DMS79 treated with DMSO at 0.1 percent for 48 hours (cell line): ENCODE results near the gene NLRP5.
"Not testable (repeated sequence)": the region's sequence is repeated elsewhere in the genome, so short reads cannot be mapped to it uniquely, and the experiment has no call there.

Source experiments
- DNase-seq: peaks from one replicate; lab custom pipeline; 2025; lab: John Stamatoyannopoulos, UW

The NLRP5 gene

DNA sequence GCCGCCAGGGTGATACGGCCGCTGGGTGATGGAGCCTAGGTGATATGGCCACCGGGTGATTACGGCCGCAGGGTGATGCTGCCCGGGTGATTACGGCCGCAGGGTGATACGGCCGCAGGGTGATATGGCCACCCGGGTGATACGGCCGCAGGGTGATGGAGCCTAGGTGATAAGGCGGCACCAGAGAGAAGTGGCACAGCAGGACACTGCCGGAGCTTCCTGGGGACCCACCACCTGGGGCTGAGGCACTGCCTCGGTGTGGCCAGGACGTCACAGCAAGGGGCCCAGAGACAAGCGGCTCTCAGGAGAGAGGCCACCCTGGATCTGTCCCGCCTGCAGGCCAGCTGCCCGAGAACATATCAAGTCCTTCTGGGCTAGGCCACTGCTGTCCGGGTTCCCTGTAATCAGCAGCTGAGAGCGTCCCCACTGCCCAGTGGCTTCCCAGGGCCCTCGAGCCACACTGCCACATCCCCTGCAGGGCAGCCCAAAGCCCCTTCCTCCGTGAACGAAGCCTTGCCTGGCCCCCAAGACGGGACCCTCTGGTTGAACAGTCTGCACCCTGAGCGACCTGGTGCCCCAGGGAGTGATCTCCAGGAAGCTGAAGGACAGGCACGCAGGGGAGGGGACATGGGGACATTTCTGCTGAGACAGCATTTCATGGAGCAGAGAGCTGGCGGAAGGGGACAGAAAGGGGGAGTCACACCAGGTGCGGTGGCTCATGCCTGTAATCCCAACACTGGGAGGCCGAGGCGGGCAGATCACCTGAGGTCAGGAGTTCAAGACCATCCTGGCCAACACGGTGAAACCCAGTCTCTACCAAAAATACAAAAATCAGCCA is 112.4 kb downstream of the NLRP5 start:
- DNase-seq = no peak

DNA sequence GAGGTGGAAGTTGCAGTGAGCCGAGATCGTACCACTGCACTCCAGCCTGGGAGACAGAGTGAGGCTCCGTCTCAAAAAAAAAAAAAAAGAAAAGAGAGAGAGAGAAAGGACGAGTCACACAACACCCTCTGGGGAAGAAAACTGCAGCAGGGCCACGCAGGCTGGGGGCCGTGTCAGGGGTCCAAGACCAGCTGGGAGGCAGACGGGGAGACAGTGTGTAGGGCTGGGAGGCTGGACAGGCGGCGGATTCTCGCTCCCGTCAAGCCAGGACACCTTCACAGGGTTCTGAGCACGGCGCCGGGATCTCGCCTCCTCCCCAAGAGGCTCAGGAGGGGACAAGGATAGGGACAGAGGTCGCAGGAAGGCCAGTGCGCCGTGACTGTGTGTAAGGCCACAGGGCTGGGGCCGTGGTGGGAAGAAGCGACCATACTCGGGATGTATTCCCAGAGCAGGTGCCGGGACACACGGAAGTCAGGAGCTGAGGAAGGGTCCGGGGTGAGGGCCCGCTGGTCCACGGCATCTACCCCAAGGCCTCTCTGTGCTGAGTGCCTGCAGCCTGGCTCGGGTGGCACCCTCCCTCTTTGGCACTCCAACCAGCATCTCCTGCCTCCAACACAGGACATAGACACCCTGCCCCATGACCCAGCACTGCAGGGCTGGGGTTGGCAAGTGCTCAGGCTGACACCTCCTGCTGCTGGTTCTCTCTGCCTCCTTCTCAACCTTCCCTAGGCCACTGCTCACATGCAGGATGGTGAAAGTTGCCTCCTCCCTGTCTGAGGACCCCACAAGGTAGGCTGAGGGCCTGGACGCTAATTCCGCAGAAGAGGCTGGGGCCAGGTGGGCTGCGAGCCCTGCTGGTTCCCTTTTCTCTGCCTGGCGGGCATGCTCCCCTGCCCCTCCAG is 113.3 kb downstream of the NLRP5 start:
- no peak for DNase-seq

DNA sequence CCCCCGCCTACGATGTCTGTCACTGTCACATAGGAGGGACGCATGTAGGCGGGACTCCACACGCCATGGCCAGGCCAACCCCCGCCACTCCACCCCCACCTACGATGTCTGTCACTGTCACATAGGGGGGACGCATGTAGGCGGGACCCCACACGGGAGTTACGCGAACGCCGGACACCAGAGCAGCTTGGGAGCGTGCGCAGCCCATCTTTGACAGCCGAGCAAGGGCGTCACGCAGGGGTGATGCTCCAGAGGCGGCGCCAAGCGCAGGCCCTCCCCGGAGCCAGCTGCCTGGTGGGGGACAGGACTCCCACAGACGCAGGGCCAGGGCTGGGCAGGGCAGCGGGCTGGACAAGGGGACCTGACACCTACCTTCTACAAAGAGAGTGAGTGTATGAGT is 114.5 kb downstream of the NLRP5 start:
- no peak for DNase-seq

DNA sequence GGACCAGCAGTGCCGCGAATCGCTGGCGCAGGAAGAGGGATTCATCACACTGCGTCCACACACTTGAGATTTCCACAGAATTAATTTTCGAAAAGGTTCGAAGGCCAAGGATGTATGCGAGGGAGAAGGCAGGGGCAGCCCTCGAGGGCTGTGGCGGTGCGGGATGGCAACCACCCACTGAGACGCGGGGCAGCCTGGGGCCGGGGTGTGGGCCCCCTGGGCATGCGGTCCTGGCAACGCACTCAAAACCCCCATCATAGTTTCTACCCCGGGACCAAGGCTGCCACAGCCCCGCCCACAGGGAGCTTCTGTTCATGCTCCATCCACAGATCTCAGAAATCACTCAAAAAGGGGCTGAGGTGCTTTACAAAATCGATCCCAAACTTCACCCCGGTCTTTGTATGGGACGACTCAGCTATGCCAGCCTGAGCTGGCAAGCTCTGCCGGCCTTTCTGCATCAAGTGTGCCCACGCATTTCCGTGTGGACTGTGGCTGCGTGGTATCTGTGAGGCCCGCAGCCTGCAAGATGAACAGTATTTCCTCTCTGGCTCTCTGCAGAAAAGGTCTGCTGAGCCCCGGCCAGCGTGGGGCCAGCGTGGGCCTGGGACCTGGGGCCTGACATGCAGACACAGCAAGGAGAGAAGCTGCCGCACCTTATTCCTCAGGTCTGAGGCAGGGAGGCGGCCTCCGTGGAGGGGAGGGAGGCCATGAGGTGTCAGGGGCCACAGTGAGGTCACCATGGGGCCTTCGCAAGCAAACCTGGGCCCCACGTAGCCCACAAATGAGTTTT is 115.4 kb downstream of the NLRP5 start:
- DNase-seq = no peak

DNA sequence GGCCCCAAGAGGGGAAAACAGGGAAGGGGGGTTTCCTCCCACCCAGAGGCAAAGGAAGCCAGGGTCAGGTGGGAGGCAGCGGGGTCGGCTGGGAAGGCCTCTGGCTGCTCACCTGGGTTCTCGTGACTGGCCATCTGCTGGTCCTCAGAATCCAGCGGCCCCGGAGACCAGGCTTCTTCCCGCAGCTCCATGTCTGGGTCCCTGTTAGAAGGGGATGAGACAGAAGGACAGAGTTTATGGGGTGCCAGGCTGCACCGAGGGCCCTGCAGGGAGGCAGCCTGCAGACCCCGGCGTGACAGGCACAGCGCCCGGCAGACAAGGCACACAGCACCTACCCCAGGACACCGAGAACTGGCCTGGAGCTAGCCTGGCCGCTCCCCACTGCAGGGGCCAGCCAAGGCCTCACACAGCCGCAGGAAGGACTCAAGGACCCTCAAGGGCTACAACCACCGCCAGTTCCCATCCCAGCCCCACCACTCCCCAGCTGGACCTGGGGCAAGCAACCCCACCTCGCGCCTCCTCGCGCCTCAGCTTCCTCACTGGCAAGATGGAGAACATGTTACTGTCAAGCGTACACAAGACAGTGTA is 116.5 kb downstream of the NLRP5 start:
- no peak for DNase-seq

DNA sequence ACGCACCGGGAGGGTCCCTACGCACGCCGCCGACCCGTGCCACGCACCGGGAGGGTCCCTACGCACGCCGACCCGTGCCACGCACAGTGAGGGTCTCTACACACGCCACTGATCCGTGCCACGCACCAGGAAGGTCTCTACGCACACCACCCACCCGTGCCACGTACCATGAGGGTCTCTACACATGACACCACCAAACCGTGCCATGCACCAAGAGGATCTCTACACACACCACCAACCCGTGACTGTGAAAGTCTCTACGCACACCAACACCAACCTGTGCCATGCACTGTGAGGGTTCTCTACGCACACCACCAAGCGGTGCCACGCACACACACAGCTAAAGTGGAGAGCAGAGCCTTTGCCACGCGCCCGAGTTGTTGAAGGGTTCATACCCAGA is 117.8 kb downstream of the NLRP5 start:
- DNase-seq = no peak

DNA sequence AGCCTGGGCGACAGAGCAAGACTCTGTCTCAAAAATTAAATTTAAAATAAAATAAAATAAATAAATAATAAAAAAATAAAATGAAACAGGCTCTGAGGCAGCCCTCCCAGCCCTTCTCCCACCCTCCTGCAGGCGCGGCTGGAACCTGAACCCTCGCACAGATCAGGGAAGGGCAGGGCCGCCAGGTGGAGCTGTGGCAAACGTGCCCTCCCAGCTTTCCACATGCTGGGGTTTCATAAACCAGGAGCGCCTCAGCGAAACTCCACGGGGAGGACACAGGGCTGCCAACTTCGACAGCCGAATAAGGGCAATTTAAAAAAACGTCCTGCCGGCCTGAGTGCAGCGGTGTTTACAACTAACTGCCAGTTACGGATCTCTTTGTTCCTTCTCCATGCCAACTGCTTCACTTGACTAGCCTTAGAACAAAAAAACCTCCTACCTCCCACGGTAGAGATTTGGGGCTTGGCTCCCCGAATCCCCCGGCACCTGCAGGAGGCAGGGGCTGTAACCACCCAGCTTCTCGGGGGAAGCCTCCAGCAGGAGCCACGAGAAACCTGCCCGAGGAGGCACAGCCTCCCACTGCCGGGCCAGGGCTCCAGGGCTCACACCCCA is 118.6 kb downstream of the NLRP5 start:
- DNase-seq = peak; percentile 80

DNA sequence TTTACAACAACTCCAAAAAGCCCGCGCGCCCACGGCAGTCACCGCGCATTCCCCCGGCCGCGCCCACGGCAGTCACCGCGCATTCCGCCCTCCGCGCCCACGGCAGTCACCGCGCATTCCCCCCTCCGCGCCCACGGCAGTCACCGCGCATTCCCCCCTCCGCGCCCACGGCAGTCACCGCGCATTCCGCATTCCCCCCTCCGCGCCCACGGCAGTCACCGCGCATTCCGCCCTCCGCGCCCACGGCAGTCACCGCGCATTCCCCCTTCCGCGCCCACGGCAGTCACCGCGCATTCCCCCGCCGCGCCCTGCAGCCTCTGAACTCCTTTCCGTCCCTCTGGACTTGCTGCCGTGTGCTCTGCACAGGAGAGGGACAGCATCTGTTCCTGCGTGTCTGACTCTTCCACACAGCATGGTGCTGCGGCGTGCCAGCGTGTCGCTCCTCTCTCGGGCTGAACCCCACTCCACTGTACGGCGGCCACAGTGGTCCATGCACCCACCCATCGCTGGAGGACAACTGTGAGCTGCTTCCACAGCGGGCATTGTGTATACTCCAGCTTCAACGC is 119.3 kb downstream of the NLRP5 start:
- not testable (repeated sequence) for DNase-seq

DNA sequence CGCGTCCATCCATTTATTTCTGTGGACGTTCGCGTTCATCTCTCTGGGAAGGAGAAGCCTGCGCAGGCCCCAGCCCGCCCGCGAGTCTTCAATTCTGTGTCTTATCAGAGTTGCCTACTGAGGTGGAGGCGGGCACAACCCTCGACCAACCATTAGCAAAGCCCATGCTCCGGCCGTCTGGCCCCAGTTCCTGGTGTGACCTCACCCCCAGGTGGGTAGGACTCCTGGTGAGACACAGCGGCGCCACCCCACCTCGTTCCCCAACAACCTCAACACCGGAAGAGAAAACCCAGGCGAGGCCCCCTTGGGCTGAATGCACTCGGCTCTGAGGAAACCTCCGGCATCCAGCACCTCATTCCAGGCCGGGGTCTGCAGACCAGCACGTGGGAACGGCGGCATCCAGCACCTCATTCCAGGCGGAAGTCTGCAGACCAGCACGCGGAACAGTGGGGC is 119.8 kb downstream of the NLRP5 start:
- no peak for DNase-seq

DNA sequence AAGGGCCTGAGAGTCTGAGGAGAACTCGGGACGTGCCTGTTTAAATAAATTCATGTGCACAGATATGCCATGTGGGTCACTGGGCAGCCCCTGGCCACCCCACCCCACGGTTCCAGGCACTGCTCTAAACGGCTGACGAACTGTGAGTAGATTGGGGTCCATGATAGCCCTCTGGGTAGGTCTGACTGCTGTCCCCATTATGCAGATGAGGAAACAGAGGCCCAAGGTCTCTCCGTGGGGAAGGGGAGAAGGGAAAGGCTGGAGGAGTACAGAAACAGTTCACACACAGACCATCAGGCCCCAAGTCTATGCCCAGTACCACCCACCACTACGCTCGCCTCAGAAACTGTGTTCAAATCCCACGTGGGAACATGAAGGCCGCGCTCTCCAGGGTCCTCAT is 120.4 kb downstream of the NLRP5 start:
- no peak for DNase-seq

DNA sequence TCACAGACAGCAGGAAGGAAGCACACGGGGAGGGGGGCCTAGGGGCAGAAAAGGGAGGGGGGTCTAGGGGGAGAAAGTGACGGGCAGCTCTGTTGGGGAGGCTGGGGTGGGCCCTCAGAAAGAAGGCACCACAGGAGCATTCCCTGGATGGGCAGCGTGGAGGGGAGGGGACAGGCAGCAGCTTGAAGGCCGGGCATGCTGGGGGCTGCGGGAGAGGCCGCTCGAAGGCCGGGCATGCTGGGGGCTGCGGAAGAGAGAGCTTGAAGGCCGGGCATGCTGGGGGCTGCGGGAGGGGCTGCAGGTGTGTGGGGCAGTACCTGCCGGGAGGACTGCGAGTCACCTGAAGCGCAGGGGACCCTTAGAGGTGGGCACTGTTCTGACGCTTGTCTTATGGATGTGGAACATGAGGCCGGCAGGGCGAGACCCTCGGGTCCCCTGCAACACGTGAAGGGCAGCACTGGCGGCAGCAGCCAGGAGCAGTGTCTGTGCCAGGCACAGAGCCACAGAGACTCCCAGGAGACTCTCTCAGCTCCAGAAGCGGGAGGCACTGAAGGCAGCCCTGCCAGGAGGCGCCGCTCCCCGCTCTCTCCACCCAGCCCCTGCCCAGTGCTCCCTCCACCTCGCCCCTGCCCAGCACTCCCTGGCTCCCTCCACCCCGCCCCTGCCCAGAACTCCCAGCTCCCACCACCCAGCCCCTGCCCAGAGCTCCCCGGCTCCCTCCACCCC is 121.2 kb downstream of the NLRP5 start:
- DNase-seq = no peak

DNA sequence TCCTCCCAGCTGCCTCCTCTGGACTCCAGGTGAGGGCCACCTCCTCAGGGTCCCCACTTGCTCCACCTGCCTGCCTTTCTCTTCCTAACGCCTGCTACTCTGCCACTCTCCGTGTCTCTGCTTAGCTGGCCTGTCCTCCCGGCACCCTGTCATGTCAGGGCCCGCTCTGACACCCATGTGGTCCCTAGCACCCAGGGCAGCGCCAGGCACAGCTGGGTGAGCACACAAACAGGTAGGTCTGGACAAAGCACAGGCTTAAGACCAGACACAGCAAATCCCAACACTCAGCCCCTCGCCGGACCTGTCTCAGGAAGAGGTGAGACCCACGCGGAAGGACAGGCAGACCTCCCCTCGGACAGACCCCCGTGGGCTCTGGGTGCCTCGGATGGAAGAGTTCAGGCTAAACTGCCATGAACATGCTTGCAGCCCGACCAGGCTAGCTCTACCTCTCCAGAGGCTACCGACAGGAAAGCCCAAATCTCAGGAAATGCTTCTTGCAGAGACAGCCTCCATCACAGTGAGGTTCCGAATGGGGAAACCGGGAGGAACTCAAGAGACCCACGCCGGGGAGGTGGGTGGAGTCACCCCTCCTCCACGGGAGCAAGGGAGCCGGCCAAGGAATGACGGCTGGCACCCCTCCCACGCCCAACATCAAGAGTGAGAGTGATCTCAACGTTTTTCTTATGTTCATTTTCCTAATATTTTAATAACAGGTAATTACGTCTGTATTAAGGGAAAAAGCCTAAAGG is 122.0 kb downstream of the NLRP5 start:
- DNase-seq = no peak

DNA sequence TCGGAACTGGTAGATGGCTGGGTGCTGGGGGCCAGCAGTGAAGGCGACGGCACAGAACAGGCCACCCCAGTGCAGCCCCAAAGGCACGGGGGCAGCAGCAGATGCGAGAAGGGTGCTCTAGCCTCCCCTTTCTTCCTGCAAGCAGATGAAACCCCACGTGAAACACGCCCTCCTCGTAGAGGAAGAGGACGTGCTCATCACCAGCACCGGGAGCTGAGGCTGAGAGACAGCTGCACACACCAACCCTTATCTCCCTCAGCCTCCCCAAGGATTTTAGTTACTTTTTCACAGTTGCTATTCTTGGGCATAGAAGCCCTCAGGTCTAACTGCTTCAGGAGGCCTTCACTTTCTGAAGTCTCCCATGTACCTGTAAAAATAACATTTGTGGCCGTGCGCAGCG is 122.7 kb downstream of the NLRP5 start:
- no peak for DNase-seq

DNA sequence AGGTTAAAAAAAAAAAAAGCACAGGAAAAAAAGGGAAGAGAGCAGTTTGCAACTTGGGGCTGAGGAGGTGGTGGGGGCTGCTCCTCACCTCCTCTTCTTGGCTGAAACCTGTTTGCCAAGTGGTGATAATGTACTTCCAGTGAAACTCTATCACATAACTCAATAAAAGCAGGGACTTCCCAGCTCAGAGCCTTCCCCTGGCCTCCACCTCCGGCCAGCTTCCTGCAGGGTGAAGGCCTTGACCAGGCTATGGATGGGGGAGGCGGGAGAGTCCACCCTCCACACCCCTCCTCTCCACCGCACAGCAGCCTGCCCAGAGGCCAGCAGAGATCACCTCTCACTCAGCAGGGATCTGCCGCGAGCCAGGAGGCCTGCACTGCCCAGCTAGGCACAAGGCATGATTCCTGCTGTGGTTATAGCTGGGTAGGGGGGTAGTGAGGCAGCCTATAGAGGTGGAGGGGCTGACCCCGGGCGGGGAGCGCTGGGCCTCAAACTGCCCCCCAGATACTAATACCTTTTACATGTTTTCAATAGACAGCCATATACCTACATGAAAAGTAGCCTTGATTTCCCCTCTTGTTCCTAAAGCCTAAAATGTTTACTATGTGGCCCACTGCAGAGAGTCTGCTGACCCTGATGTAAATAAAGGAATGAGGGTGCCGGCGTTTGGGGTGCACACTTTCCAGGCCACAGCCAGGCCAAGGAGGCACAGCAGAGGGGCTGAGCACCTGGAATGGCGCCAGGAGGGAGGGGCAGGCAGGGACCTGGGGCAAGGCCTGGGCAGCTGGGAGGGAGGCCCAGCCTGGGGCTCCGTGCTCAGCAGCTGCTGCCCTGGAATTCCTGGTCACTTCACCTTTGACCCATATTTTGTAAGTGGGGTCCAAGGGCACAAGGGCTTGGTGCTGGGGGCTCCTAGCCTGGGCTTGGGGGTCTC is 124.2 kb downstream of the NLRP5 start:
- no peak for DNase-seq
